Lung (tissue), 12 donors: ENCODE data around the gene PDE8B. TPM values are rescaled to one million over a fixed set of nuclear protein-coding genes. Genes with fewer than 3 reads are reported as not detected.

Experiments
- ATAC-seq: fragments of 200-7000 bp; cut with Tn5 transposase; one replicate; pipeline ENCODE4 v1.9.1; 2020; ENCODE audit warnings: moderate number of reproducible peaks; ENCODE audit not compliant: insufficient read depth, low FRiP score
- DNase-seq, 3 donors: peaks; one replicate each; pipeline ENCODE4 v3.0.0-alpha.2; 2013 to 2017
- H3K27ac ChIP-seq, 2 donors: one replicate each; pipeline ENCODE4 v1.5.1; 2013; ENCODE audit warnings: mild to moderate bottlenecking in 2 of 2, moderate library complexity in 2 of 2, control low read depth in 1 of 2, inconsistent platforms in 1 of 2, low read depth in 1 of 2, low read length in 1 of 2
- H3K27me3 ChIP-seq, 3 donors: one replicate each; pipeline ENCODE4 v1.5.1; 2013; ENCODE audit warnings: low read length in 2 of 3; ENCODE audit not compliant: control insufficient read depth in 3 of 3, insufficient read depth in 3 of 3
- H3K36me3 ChIP-seq, 4 donors: one replicate each; pipeline ENCODE4 v1.5.1; 2013; ENCODE audit warnings: low read length in 4 of 4, mild to moderate bottlenecking in 1 of 4, moderate library complexity in 1 of 4; ENCODE audit not compliant: control insufficient read depth in 4 of 4, insufficient read depth in 4 of 4
- H3K4me1 ChIP-seq, 5 donors: one replicate each; pipeline ENCODE4 v1.5.1; 2013; ENCODE audit warnings: low read length in 5 of 5, mild to moderate bottlenecking in 2 of 5, moderate library complexity in 1 of 5; ENCODE audit not compliant: control insufficient read depth in 5 of 5, insufficient read depth in 5 of 5
- H3K4me3 ChIP-seq: one replicate; pipeline ENCODE4 v1.5.1; 2013; ENCODE audit warnings: mild to moderate bottlenecking, control low read depth, moderate library complexity
- H3K9ac ChIP-seq, 2 donors: one replicate each; pipeline ENCODE4 v1.5.1; 2013; ENCODE audit warnings: low read length in 2 of 2, control low read depth in 1 of 2; ENCODE audit not compliant: insufficient read depth in 1 of 2
- H3K9me3 ChIP-seq, 4 donors: one replicate each; pipeline ENCODE4 v1.5.1; 2013; ENCODE audit warnings: low read length in 3 of 4, mild to moderate bottlenecking in 1 of 4, moderate library complexity in 1 of 4; ENCODE audit not compliant: control insufficient read depth in 4 of 4, insufficient read depth in 3 of 4
- CTCF ChIP-seq: IDR thresholded peaks from 2 replicates; pipeline ENCODE4 v1.5.1; 2012; ENCODE audit warnings: mild to moderate bottlenecking; ENCODE audit errors: control extremely low read depth, extremely low read depth
- WGBS, 2 donors: extraction: QIAGEN DNeasy Blood & Tissue Kit; methylation state at CpG; one replicate each; pipeline ENCODE4 v1.1.7; 2013; 5-methylcytosine and 5-hydroxymethylcytosine counted together
- polyA plus RNA-seq, 2 donors: library from polyadenylated mRNA; stranded (reverse); fragments of 200-250 nt; gene quantifications; one replicate each; pipeline ENCODE4 v1.2.1, GENCODE V29; 2013
- total RNA-seq, 2 donors: library from RNA; depleted of rRNA in 1 of 2; stranded (reverse); fragments of >200 nt in 1 of 2; gene quantifications; one replicate each; pipeline ENCODE4 v1.2.1, GENCODE V29; 2014 to 2021
- donor health status: control.
- donor health status: control.
- donor health status: Bipolar disorder and iron deficiency.
- donor health status: healthy.
- donor health status: DM: yes; HTN: yes; CAD: no.

Gene PDE8B
- total and polyA plus RNA-seq, 4 donors, result 1.6 to 10.6 (median 2.1) TPM

GRCh38 chr5:77209495-77210090 is 887 bp upstream of the PDE8B start:
- H3K36me3 ChIP-seq, result no peaks in the 10 kb centered on the region
- TF ChIP-seq CTCF, result no peak
- ATAC-seq, result no peak
- H3K4me1 ChIP-seq, result peaks cover 0 to 9% (median 0%) of the 10 kb centered on the region in 5 donors
- DNase-seq, result peak in 1 of 3 donors; percentile 13
- H3K9ac ChIP-seq, result no peak overlapping the region
- no peaks in the 10 kb centered on the region for H3K9me3 ChIP-seq
- WGBS, 2 donors, result 81 to 85% methylated on average over 14 of the region's 14 CpGs
- H3K27me3 ChIP-seq, result peaks cover 3 to 23% (median 13%) of the 10 kb centered on the region in 3 donors
- H3K27ac ChIP-seq, result no peak overlapping the region
- no peak overlapping the region for H3K4me3 ChIP-seq

DNA sequence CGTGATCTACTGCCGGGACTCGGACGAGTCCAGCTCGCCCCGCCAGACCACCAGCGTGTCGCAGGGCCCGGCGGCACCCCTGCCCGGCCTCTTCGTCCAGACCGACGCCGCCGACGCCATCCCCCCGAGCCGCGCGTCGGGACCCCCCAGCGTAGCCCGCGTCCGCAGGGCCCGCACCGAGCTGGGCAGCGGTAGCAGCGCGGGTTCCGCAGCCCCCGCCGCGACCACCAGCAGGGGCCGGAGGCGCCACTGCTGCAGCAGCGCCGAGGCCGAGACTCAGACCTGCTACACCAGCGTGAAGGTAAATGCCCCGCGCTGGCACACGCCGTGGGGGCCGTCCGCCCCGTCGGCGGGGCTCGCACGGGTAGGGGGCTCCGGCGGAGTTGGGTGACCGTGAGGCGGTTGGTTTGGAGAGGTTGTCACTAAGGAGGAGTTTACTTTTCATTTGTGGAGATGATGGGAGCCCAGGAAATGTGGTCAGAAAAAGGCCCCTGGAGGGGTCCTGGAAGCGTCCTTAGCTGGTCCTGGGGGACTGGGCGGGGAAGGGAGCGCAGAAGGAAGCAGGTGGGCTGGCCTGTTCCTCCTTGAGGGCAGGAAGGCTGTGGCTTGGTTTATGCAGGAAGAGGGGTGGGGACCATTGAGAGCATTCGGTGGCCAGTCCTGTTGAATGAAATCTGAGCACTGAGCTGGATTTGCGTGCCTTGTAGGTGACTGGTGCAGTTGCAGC is 647 bp downstream of the PDE8B start:
- DNase-seq (peak; percentile 22 to 49 (median 27)), ATAC-seq (no peak)
- H3K9ac ChIP-seq, result no peak overlapping the region
- WGBS, 2 donors, result 2% methylated on average over 51 to 61 of the region's 61 CpGs
- H3K36me3 ChIP-seq, result no peaks in the 10 kb centered on the region
- H3K27me3 ChIP-seq, result peaks cover 3 to 23% (median 13%) of the 10 kb centered on the region in 3 donors
- H3K4me3 ChIP-seq, result peak overlapping the region; percentile 65
- peaks cover 0 to 9% (median 0%) of the 10 kb centered on the region in 5 donors for H3K4me1 ChIP-seq
- TF ChIP-seq CTCF, result no peak
- H3K9me3 ChIP-seq, result no peaks in the 10 kb centered on the region
- peak overlapping the region in 1 of 2 donors; percentile 26 for H3K27ac ChIP-seq

DNA sequence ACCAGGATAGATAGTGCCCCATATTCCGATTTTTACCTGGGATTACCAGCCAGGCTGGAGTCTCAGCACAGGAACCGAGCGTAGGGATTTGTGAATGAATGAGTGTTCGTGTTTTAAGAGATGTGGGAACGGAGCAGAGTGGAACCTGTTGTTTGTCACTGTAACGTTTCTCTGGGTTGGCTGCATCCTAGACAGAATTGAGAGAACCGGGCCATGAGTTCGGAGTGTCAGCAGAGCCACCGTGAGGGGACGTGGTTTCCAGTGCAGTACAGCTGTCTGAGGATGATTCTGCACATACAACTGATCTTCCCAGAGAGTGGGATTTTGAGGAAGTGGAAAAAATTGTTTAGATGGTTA is 1.2 kb downstream of the PDE8B start:
- TF ChIP-seq CTCF, result no peak
- H3K27ac ChIP-seq, result no peak overlapping the region
- DNase-seq (no peak), ATAC-seq (no peak)
- no peaks in the 10 kb centered on the region for H3K36me3 ChIP-seq
- H3K4me1 ChIP-seq, result peaks cover 0 to 7% (median 0%) of the 10 kb centered on the region in 5 donors
- H3K9ac ChIP-seq, result no peak overlapping the region
- H3K9me3 ChIP-seq, result no peaks in the 10 kb centered on the region
- H3K27me3 ChIP-seq, result peaks cover 3 to 23% (median 13%) of the 10 kb centered on the region in 3 donors
- WGBS, 2 donors, result 10 to 20% methylated on average over 10 of the region's 10 CpGs
- H3K4me3 ChIP-seq, result peak overlapping the region; percentile 19
